IPS DF 4.7 (cell line): ENCODE data around the gene SIGLEC10.

ENCODE experiments used
- DNase-seq: peaks from one replicate; pipeline ENCODE4 v3.0.0-alpha.2; 2013; ENCODE audit warnings: low spot score; ENCODE audit errors: extremely low read depth

SIGLEC10 gene

GRCh38 chr19:51366389-51367254 is 50.8 kb downstream of the SIGLEC10 start:
- DNase-seq: no peak

GRCh38 chr19:51365965-51366388 is 51.5 kb downstream of the SIGLEC10 start, which contains the start of gene ETFB:
ETFB (minus strand) TSS chr19:51366388; CDS start chr19:51366326, 62 bp downstream.
- DNase-seq: no peak

GRCh38 chr19:51365211-51365964 is 52.1 kb downstream of the SIGLEC10 start:
- no peak for DNase-seq

DNA sequence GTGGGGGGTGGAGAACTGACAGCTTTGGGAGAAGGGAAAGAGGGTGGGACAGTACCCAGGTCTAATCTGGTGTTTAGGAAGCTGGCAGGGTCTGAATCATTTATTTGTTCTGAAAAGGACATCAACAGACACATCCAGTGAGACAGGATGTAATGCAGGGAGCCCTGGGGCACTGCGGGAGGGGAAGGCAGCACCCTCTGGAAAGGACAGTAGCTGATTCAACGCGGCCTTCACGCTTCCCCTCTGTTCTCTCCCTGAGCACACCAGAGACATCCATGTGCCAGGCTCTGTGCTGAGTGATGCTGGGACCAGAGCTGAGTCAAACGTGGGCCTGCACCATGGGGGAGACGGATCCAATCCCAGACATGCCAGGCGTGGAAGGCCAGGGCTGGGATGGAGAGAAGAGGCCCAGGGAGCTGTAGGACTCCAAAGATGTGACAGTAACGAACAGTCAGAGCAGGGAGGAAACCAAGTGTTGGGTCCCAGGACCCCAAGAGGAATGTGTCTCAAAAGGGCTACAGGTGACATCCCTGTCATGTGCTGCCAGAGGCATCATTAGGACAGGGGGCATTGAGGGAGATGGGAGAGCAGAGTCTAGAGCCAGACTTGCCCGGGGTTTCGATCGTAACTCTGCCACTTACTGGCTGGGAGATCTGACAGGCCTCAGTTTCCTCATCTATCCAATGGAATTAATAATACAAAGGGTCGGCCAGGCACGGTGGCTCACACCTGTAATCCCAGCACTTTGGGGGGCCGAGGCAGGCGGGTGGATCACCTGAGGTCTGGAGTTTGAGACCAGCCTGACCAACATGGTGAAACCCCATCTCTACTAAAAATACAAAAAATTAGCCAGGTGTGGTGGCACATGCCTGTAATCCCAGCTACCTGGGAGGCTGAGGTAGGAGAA is 53.0 kb downstream of the SIGLEC10 start:
- no peak for DNase-seq

DNA sequence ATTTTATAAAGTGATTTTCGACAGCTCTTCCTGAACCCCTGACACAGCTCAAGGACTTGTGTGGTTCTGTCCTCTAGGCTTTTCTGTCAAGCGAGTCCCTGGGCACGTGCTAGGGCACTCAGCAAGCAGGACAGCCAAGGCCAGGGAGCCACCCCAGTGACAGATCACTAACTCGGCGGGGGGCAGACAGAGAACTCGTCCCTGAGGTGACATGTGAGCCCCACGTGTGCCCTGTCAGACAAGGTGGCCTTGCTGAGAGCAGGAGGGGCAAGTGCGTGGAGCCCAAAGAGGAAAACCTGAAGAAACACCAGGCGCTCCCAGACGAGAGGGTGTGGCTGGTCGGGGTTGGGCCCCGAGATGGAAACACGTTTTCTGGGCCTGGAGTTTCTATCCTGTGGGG is 56.2 kb downstream of the SIGLEC10 start:
- DNase-seq: no peak
